Vagina (tissue), 2 donors: Measurements from ENCODE around the gene CLDN16.

Experiments used
- POLR2A ChIP-seq, 2 donors: fragments of 450-650 bp; IDR thresholded peaks; one replicate each; pipeline ENCODE4 v1.6.1; 2017; ENCODE audit warnings: antibody characterized with exemption in 2 of 2, mild to moderate bottlenecking in 2 of 2, moderate library complexity in 2 of 2
- TF ChIP-seq, protein P1 (sequence below), 3 experiments: fragments of 450-650 bp in 2 of 3; fragments of 200-600 bp in 1 of 3; sonication (generic) in 1 of 3; IDR thresholded peaks; one replicate each; pipeline ENCODE4 v1.5.1; 2017 to 2019; ENCODE audit warnings: antibody characterized with exemption in 3 of 3, mild to moderate bottlenecking in 2 of 3, moderate library complexity in 2 of 3

- TF ChIP-seq, protein P1, sequence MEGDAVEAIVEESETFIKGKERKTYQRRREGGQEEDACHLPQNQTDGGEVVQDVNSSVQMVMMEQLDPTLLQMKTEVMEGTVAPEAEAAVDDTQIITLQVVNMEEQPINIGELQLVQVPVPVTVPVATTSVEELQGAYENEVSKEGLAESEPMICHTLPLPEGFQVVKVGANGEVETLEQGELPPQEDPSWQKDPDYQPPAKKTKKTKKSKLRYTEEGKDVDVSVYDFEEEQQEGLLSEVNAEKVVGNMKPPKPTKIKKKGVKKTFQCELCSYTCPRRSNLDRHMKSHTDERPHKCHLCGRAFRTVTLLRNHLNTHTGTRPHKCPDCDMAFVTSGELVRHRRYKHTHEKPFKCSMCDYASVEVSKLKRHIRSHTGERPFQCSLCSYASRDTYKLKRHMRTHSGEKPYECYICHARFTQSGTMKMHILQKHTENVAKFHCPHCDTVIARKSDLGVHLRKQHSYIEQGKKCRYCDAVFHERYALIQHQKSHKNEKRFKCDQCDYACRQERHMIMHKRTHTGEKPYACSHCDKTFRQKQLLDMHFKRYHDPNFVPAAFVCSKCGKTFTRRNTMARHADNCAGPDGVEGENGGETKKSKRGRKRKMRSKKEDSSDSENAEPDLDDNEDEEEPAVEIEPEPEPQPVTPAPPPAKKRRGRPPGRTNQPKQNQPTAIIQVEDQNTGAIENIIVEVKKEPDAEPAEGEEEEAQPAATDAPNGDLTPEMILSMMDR (IDR thresholded peaks at IDR 0.05): no peak
- TF ChIP-seq POLR2A (IDR thresholded peaks at IDR 0.05): no peak
Observed at GRCh38 chr3:190448256-190448655, 60.3 kb downstream of the CLDN16 start.
